ENCODE data around the gene RETREG3. TPM values are rescaled to one million over a fixed set of nuclear protein-coding genes. Genes with fewer than 3 reads are reported as not detected.
A peak's percentile ranks its signal among the peaks of the same experiment; 100 is the strongest.

RETREG3 gene
- 10 to 100 TPM; 73.9 to 75.5 TPM for total RNA-seq

- H3K27me3 Mint-ChIP-seq, result no peaks in the 10 kb centered on the region
- peak within 1 kb of the TSS; percentile 99 for H3K4me3 Mint-ChIP-seq
- no peaks in the 10 kb centered on the region for H3K9me3 Mint-ChIP-seq
- DNase-seq, result peak; percentile 99
- ChIA-PET CTCF (interaction anchor here (0.6 to 6.0 kb wide), 13 partner anchors 15 to 216 kb away, joined by 3 to 70 read pairs (median 4); partner anchors contain the start of genes MLX, PLEKHH3 and PSMC3IP), POLR2A (interaction anchor here (0.6 to 3.4 kb wide), 24 partner anchors 9 to 706 kb away, joined by 3 to 41 read pairs (median 4); partner anchors contain the start of genes BECN1, COASY, KCNH4 and MLX)
- peaks cover 47% of the 10 kb centered on the region for H3K36me3 Mint-ChIP-seq (ENCODE audit: low read depth)
- H3K27ac Mint-ChIP-seq, result peak within 1 kb of the TSS; percentile 91
- peaks cover 42% of the 10 kb centered on the region for H3K4me1 Mint-ChIP-seq
Observed at GRCh38 chr17:42609182-42609813, at the start of gene RETREG3, which contains the start of gene TUBG1. RETREG3 (minus strand) TSS chr17:42609374; CDS start chr17:42609324, 50 bp downstream. TUBG1 (plus strand) TSS chr17:42609683; CDS start chr17:42609738, 55 bp downstream.

GRCh38 chr17:42657824-42658588 is 48.8 kb upstream of the RETREG3 start:
- Mint-ChIP-seq H3K4me1 (peaks cover 26% of the 10 kb centered on the region), H3K27me3 (peaks cover 18% of the 10 kb centered on the region), H3K4me3 (peak overlapping the region; percentile 31), H3K36me3 (ENCODE audit: low read depth) (no peaks in the 10 kb centered on the region), H3K27ac (no peak overlapping the region), H3K9me3 (no peaks in the 10 kb centered on the region)
- ChIA-PET POLR2A (interaction anchor here (1.2 to 1.6 kb wide), 3 partner anchors 11 to 340 kb away, joined by 4 to 10 read pairs (median 4); partner anchors contain the start of gene RPL27), CTCF (interaction anchor here (1.0 kb wide), 1 partner anchor 105 kb away, joined by 3 read pairs; no protein-coding TSS in a partner anchor)
- DNase-seq, result no peak

GRCh38 chr17:42655528-42655927 is 46.4 kb upstream of the RETREG3 start:
- H3K4me3 Mint-ChIP-seq, result no peak overlapping the region
- DNase-seq, result no peak
- H3K4me1 Mint-ChIP-seq, result peaks cover 26% of the 10 kb centered on the region
- CTCF ChIA-PET, result no interaction called here
- no peaks in the 10 kb centered on the region for H3K9me3 Mint-ChIP-seq
- no peaks in the 10 kb centered on the region for H3K36me3 Mint-ChIP-seq (ENCODE audit: low read depth)
- POLR2A ChIA-PET, result no interaction called here
- no peak overlapping the region for H3K27ac Mint-ChIP-seq
- peaks cover 21% of the 10 kb centered on the region for H3K27me3 Mint-ChIP-seq

- ChIA-PET POLR2A (no interaction called here), CTCF (interaction anchor here (0.8 kb wide), 1 partner anchor 8 kb away, joined by 3 read pairs; no protein-coding TSS in a partner anchor)
- Mint-ChIP-seq H3K4me1 (peaks cover 18% of the 10 kb centered on the region), H3K36me3 (ENCODE audit: low read depth) (no peaks in the 10 kb centered on the region), H3K9me3 (no peaks in the 10 kb centered on the region), H3K27me3 (peaks cover 24% of the 10 kb centered on the region), H3K4me3 (no peak overlapping the region), H3K27ac (no peak overlapping the region)
- no peak for DNase-seq
Observed at GRCh38 chr17:42653179-42654124, 44.3 kb upstream of the RETREG3 start.

- ChIA-PET CTCF (no interaction called here), POLR2A (no interaction called here)
- Mint-ChIP-seq H3K4me3 (no peak overlapping the region), H3K9me3 (no peaks in the 10 kb centered on the region), H3K27me3 (peaks cover 22% of the 10 kb centered on the region), H3K4me1 (peaks cover 11% of the 10 kb centered on the region), H3K27ac (no peak overlapping the region), H3K36me3 (ENCODE audit: low read depth) (no peaks in the 10 kb centered on the region)
- no peak for DNase-seq
Observed at GRCh38 chr17:42651392-42651791, 42.2 kb upstream of the RETREG3 start.

GRCh38 chr17:42647778-42648177 is 38.6 kb upstream of the RETREG3 start:
- POLR2A ChIA-PET, result interaction anchor here (0.6 kb wide), 1 partner anchor 147 kb away, joined by 3 read pairs; no protein-coding TSS in a partner anchor
- H3K4me1 Mint-ChIP-seq, result no peaks in the 10 kb centered on the region

GRCh38 chr17:42642336-42642735 is 33.2 kb upstream of the RETREG3 start:
- no peak for DNase-seq
- peaks cover 10% of the 10 kb centered on the region for H3K27me3 Mint-ChIP-seq
- H3K27ac Mint-ChIP-seq, result no peak overlapping the region
- no peaks in the 10 kb centered on the region for H3K36me3 Mint-ChIP-seq (ENCODE audit: low read depth)
- H3K4me3 Mint-ChIP-seq, result no peak overlapping the region
- no peaks in the 10 kb centered on the region for H3K9me3 Mint-ChIP-seq
- CTCF ChIA-PET, result no interaction called here
- POLR2A ChIA-PET, result no interaction called here
- no peaks in the 10 kb centered on the region for H3K4me1 Mint-ChIP-seq

More at GRCh38 chr17:42647778-42648177, 38.6 kb upstream of the RETREG3 start:
- no peak overlapping the region for H3K4me3 Mint-ChIP-seq
- CTCF ChIA-PET, result interaction anchor here (0.7 kb wide), 1 partner anchor 75 kb away, joined by 3 read pairs; no protein-coding TSS in a partner anchor
- H3K27me3 Mint-ChIP-seq, result peaks cover 10% of the 10 kb centered on the region
- no peak overlapping the region for H3K27ac Mint-ChIP-seq
- DNase-seq, result no peak
- no peaks in the 10 kb centered on the region for H3K9me3 Mint-ChIP-seq
- no peaks in the 10 kb centered on the region for H3K36me3 Mint-ChIP-seq (ENCODE audit: low read depth)

- no peak overlapping the region for H3K4me3 Mint-ChIP-seq
- H3K9me3 Mint-ChIP-seq, result no peaks in the 10 kb centered on the region
- CTCF ChIA-PET, result no interaction called here
- no peaks in the 10 kb centered on the region for H3K4me1 Mint-ChIP-seq
- POLR2A ChIA-PET, result interaction anchor here (1.1 kb wide), 1 partner anchor 30 kb away, joined by 4 read pairs; the partner anchor contains the start of gene TUBG1
- no peak for DNase-seq
- peaks cover 10% of the 10 kb centered on the region for H3K27me3 Mint-ChIP-seq
- no peaks in the 10 kb centered on the region for H3K36me3 Mint-ChIP-seq (ENCODE audit: low read depth)
- H3K27ac Mint-ChIP-seq, result no peak overlapping the region
Observed at GRCh38 chr17:42640121-42640520, 30.9 kb upstream of the RETREG3 start.

GRCh38 chr17:42639525-42640113 is 30.4 kb upstream of the RETREG3 start:
- H3K4me3 Mint-ChIP-seq, result no peak overlapping the region
- H3K27me3 Mint-ChIP-seq, result peaks cover 10% of the 10 kb centered on the region
- POLR2A ChIA-PET, result interaction anchor here (1.1 kb wide), 1 partner anchor 30 kb away, joined by 4 read pairs; the partner anchor contains the start of gene TUBG1
- H3K4me1 Mint-ChIP-seq, result no peaks in the 10 kb centered on the region
- H3K36me3 Mint-ChIP-seq (ENCODE audit: low read depth), result no peaks in the 10 kb centered on the region
- no peak for DNase-seq
- CTCF ChIA-PET, result no interaction called here
- H3K27ac Mint-ChIP-seq, result no peak overlapping the region
- no peaks in the 10 kb centered on the region for H3K9me3 Mint-ChIP-seq

- POLR2A ChIA-PET, result interaction anchor here (0.7 to 1.1 kb wide), 4 partner anchors 14 to 46 kb away, joined by 3 read pairs; partner anchors contain the start of gene TUBG1
- CTCF ChIA-PET, result interaction anchor here (1.0 kb wide), 1 partner anchor 25 kb away, joined by 6 read pairs; no protein-coding TSS in a partner anchor
- H3K9me3 Mint-ChIP-seq, result no peaks in the 10 kb centered on the region
- DNase-seq, result no peak
- no peak overlapping the region for H3K4me3 Mint-ChIP-seq
- H3K36me3 Mint-ChIP-seq (ENCODE audit: low read depth), result no peaks in the 10 kb centered on the region
- H3K4me1 Mint-ChIP-seq, result peaks cover 2% of the 10 kb centered on the region
- no peaks in the 10 kb centered on the region for H3K27me3 Mint-ChIP-seq
- no peak overlapping the region for H3K27ac Mint-ChIP-seq
Observed at GRCh38 chr17:42632949-42633444, 23.8 kb upstream of the RETREG3 start.

- Mint-ChIP-seq H3K27me3 (no peaks in the 10 kb centered on the region), H3K27ac (no peak overlapping the region), H3K4me3 (no peak overlapping the region), H3K9me3 (no peaks in the 10 kb centered on the region), H3K36me3 (ENCODE audit: low read depth) (no peaks in the 10 kb centered on the region), H3K4me1 (peaks cover 2% of the 10 kb centered on the region)
- CTCF ChIA-PET, result interaction anchor here (1.7 kb wide), 1 partner anchor 134 kb away, joined by 5 read pairs; no protein-coding TSS in a partner anchor
- POLR2A ChIA-PET, result interaction anchor here (1.0 kb wide), 1 partner anchor 12 kb away, joined by 3 read pairs; no protein-coding TSS in a partner anchor
- DNase-seq, result no peak
Observed at GRCh38 chr17:42629411-42630009, 20.3 kb upstream of the RETREG3 start.
